Stimulated activated CD8-positive, alpha-beta memory T cell treated with anti-CD3 and anti-CD28 coated beads, Interleukin-4, amount 100 ng/mL, for 24 hours (primary cell): ENCODE data around the gene TK2.
"Not testable (repeated sequence)": the region's sequence is repeated elsewhere in the genome, so short reads cannot be mapped to it uniquely, and the experiment has no call there.

ENCODE experiments used
- DNase-seq: peaks from one replicate; pipeline ENCODE4 v3.0.0-alpha.2; 2020; ENCODE audit warnings: low read depth

Gene TK2

GRCh38 chr16:66468321-66468965 lies 81.5 kb downstream of the TK2 start:
- no peak for DNase-seq

- no peak for DNase-seq
Observed at GRCh38 chr16:66467611-66468010, 82.3 kb downstream of the TK2 start.

- not testable (repeated sequence) for DNase-seq
Observed at GRCh38 chr16:66466636-66467035, 83.3 kb downstream of the TK2 start.

- not testable (repeated sequence) for DNase-seq
Observed at GRCh38 chr16:66465946-66466345, 84.0 kb downstream of the TK2 start.

- DNase-seq, result no peak
Observed at GRCh38 chr16:66462912-66463311, 87.0 kb downstream of the TK2 start.

GRCh38 chr16:66460703-66461102 lies 89.2 kb downstream of the TK2 start:
- no peak for DNase-seq

- DNase-seq, result no peak
Observed at GRCh38 chr16:66459878-66460277, 90.0 kb downstream of the TK2 start.

- DNase-seq, result no peak
Observed at GRCh38 chr16:66458853-66459252, 91.1 kb downstream of the TK2 start.

GRCh38 chr16:66458292-66458691 lies 91.6 kb downstream of the TK2 start:
- no peak for DNase-seq
